Measurements from ENCODE around the gene SPTBN5. TPM values are rescaled to one million over a fixed set of nuclear protein-coding genes. Genes with fewer than 3 reads are reported as not detected.
A peak's percentile ranks its signal among the peaks of the same experiment; 100 is the strongest.

Gene SPTBN5
- total RNA-seq, 1 donor from 2014 or later, result 1.9 TPM

DNA sequence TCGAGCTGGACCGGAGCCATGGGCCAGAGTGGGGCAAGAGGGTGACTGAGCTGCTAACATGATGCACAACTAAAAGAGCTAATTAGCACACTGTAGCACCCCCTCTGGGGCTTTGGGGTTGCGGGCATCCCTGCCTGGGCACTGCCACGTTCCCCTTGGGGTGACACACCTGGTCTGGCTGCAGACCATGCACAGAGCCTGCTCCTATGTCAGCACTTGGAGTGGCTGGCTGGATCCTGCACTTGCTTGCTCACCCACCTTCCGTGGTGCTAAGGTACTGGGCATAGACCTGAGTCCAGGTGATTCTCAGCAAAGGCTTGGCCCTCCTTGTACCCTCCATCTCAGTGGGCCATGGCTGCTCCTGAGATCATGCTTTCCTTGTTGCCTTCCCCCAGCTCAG is 12.8 kb upstream of the SPTBN5 start:
- Histone ChIP-seq H3K36me3 (peaks cover 41% of the 10 kb centered on the region), H3K4me3 (no peak overlapping the region), H3K27ac (no peak overlapping the region), H3K9me3 (no peaks in the 10 kb centered on the region), H3K4me1 (no peaks in the 10 kb centered on the region), H3K27me3 (no peaks in the 10 kb centered on the region)
- TF ChIP-seq, protein P1, sequence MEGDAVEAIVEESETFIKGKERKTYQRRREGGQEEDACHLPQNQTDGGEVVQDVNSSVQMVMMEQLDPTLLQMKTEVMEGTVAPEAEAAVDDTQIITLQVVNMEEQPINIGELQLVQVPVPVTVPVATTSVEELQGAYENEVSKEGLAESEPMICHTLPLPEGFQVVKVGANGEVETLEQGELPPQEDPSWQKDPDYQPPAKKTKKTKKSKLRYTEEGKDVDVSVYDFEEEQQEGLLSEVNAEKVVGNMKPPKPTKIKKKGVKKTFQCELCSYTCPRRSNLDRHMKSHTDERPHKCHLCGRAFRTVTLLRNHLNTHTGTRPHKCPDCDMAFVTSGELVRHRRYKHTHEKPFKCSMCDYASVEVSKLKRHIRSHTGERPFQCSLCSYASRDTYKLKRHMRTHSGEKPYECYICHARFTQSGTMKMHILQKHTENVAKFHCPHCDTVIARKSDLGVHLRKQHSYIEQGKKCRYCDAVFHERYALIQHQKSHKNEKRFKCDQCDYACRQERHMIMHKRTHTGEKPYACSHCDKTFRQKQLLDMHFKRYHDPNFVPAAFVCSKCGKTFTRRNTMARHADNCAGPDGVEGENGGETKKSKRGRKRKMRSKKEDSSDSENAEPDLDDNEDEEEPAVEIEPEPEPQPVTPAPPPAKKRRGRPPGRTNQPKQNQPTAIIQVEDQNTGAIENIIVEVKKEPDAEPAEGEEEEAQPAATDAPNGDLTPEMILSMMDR (IDR thresholded peaks at IDR 0.05), result no peak
- DNase-seq (no peak), ATAC-seq (no peak)
- intact Hi-C loops (cut with DNase I), result no loop called here

DNA sequence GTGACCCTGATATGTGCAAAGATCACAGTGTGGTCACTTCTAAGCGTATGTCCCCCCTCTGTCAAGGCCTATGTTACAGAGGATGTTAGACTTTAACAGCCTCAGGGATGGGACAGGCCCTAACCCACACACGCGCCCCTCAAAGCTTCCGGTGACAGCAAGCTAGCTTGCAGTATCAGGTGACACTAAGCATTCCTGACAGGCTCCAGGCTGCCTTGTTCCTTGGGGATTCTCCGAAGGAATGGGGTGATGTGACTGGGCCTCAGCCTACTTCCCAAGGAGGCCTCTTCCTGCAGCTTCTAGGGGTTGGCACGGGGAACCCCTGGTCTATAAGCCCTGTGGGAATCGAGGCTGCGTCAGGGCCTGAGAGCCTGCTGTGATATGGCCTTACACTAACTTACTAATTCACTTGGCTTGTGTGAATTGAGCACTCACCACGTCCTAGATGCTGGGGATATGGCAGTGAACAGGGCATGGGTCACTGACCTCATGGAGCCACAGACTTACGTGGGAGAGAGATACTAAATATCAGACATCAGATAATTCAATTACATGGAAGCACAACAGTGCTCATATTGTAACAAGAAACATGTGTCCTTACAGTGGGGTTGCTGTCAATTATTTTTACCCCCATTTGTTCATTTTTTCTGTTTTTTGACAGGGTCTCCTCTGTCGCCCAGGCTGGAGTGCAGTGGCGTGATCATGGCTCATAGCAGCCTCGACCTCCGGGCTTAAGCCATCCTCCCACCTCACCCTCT is 11.4 kb upstream of the SPTBN5 start:
- intact Hi-C loops (cut with DNase I), result no loop called here
- no peak overlapping the region for H3K4me3 ChIP-seq
- TF ChIP-seq, protein P1 (IDR thresholded peaks at IDR 0.05), result no peak
- DNase-seq (no peak), ATAC-seq (no peak)
- H3K27me3 ChIP-seq, result no peaks in the 10 kb centered on the region
- H3K27ac ChIP-seq, result no peak overlapping the region
- peaks cover 55% of the 10 kb centered on the region for H3K36me3 ChIP-seq
- no peaks in the 10 kb centered on the region for H3K9me3 ChIP-seq
- H3K4me1 ChIP-seq, result no peaks in the 10 kb centered on the region

DNA sequence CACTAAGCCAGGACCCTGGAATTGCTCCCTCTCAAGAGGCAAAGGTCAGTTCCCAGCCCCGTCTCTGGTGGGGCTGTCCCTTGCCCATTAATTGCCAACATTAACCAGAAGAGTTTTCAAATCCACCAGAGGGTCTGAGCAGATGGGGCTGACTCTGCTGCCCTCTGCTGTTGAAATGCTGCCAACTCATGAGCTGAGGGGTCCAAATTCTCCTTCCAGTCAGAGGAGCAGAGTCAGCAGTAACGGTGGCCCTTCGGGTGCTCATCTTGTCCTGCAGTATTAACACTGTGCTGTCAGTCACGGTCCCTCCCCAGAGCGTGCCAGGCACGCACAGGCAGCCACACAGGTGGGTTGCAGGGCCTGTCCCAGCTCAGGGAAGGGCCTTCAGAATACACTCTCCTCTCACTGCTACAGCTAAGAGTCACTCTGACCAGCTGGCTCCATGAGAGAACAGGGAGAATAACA is 10.7 kb upstream of the SPTBN5 start:
- H3K27me3 ChIP-seq, result no peaks in the 10 kb centered on the region
- TF ChIP-seq, protein P1 (IDR thresholded peaks at IDR 0.05), result peak; percentile 79
- peaks cover 58% of the 10 kb centered on the region for H3K36me3 ChIP-seq
- H3K9me3 ChIP-seq, result no peaks in the 10 kb centered on the region
- ATAC-seq (peak; percentile 78), DNase-seq (no peak)
- intact Hi-C loops (cut with DNase I), result no loop called here
- no peak overlapping the region for H3K4me3 ChIP-seq
- H3K27ac ChIP-seq, result no peak overlapping the region
- H3K4me1 ChIP-seq, result no peaks in the 10 kb centered on the region

DNA sequence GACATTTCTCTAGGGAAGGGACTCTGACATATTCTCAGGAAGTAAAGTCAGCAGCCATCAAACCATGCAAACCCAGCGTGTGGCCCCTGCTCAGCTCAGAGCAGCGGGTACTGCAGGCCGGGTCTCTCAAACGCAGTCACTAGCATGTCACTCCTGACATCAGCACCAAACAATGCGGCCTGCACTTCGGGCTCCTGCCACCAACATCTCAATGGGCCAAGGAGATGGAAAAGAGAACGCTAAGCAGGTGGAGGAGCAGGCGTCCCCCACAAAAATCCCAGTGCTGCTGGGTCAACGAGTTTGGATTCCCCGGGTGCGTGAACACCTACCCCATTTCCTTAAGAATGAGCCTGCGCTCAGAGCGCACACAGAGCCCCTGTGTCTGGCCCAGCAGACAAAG is 9.9 kb upstream of the SPTBN5 start:
- TF ChIP-seq, protein P1 (IDR thresholded peaks at IDR 0.05), result no peak
- Histone ChIP-seq H3K27me3 (no peaks in the 10 kb centered on the region), H3K4me1 (no peaks in the 10 kb centered on the region), H3K27ac (no peak overlapping the region), H3K4me3 (no peak overlapping the region), H3K36me3 (peaks cover 58% of the 10 kb centered on the region), H3K9me3 (no peaks in the 10 kb centered on the region)
- DNase-seq, result no peak
- no peak for ATAC-seq
- intact Hi-C loops (cut with DNase I), result no loop called here

DNA sequence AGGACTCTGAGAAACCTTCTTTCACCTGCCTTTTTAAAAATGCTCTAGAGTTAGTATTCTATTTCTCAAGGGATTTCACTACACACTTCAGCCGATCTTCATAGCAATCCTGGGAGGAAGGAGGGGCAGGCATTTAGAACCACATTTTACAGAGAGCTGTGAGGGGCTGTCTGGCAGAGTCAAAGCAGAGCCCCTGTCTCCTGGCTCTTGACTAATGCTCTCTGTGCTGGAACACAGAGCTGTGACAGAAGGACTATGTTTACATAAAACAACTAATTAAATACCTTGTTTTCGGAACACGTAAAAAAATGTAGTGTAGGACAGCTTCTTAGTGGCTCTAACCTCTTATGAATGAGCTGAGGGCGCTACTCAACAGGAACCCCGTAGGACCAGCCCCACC is 7.6 kb upstream of the SPTBN5 start:
- DNase-seq, result no peak
- no peak for ATAC-seq
- peaks cover 49% of the 10 kb centered on the region for H3K36me3 ChIP-seq
- no peak overlapping the region for H3K4me3 ChIP-seq
- TF ChIP-seq, protein P1 (IDR thresholded peaks at IDR 0.05), result no peak
- intact Hi-C loops (cut with DNase I), result no loop called here
- H3K27ac ChIP-seq, result no peak overlapping the region
- no peaks in the 10 kb centered on the region for H3K9me3 ChIP-seq
- no peaks in the 10 kb centered on the region for H3K4me1 ChIP-seq
- no peaks in the 10 kb centered on the region for H3K27me3 ChIP-seq
